Karpas-422 (cell line): ENCODE data around the gene GRID2IP. TPM values are rescaled to one million over a fixed set of nuclear protein-coding genes. Genes with fewer than 3 reads are reported as not detected.

ENCODE experiments used
- DNase-seq: peaks from one replicate; pipeline ENCODE4 v3.0.0-alpha.2; 2015
- H2AFZ ChIP-seq: fragments of 200-600 bp; sonication (generic); 2 replicates; pipeline ENCODE4 v1.6.1; 2014; ENCODE audit warnings: antibody characterized with exemption, low read length, mixed read lengths
- H3K27ac ChIP-seq: fragments of 200-600 bp; sonication (generic); 2 replicates; pipeline ENCODE4 v1.5.1; 2014; ENCODE audit warnings: mild to moderate bottlenecking, low read length, moderate library complexity
- H3K27me3 ChIP-seq: fragments of 200-600 bp; sonication (generic); 2 replicates; pipeline ENCODE4 v1.6.1; 2014; ENCODE audit warnings: low read length, mixed read lengths
- H3K36me3 ChIP-seq: fragments of 200-600 bp; sonication (generic); 2 replicates; pipeline ENCODE4 v1.6.1; 2014; ENCODE audit warnings: low read length, mixed read lengths; ENCODE audit not compliant: insufficient read depth
- H3K4me1 ChIP-seq: fragments of 200-600 bp; sonication (generic); 2 replicates; pipeline ENCODE4 v1.6.1; 2014; ENCODE audit warnings: mild to moderate bottlenecking, low read length, mixed read lengths
- H3K4me2 ChIP-seq: fragments of 200-600 bp; sonication (generic); 2 replicates; pipeline ENCODE4 v1.6.1; 2014; ENCODE audit warnings: low read length, low read depth, mild to moderate bottlenecking; ENCODE audit not compliant: poor library complexity, severe bottlenecking
- H3K4me3 ChIP-seq: fragments of 200-600 bp; sonication (generic); 2 replicates; pipeline ENCODE4 v1.5.1; 2014; ENCODE audit warnings: mild to moderate bottlenecking, antibody characterized with exemption, low read length, mixed read lengths
- H3K79me2 ChIP-seq: fragments of 200-600 bp; sonication (generic); 2 replicates; pipeline ENCODE4 v1.6.1; 2014; ENCODE audit warnings: mild to moderate bottlenecking, low read length, mixed read lengths
- H3K9ac ChIP-seq: fragments of 200-600 bp; sonication (generic); 2 replicates; pipeline ENCODE4 v1.6.0; 2014; ENCODE audit warnings: low read length
- H3K9me2 ChIP-seq: fragments of 200-600 bp; sonication (generic), shearing (Covaris generic); replicated peaks from 2 replicates; pipeline ENCODE4 v1.6.0; 2014; ENCODE audit warnings: mild to moderate bottlenecking, low read length, moderate library complexity; ENCODE audit not compliant: insufficient read depth
- H3K9me3 ChIP-seq: fragments of 300-700, 200-600 bp; sonication (generic); 2 replicates; pipeline ENCODE4 v1.6.1; 2014; ENCODE audit warnings: low read length, mixed read lengths
- H4K20me1 ChIP-seq: fragments of 200-600 bp; sonication (generic); 2 replicates; pipeline ENCODE4 v1.6.1; 2014; ENCODE audit warnings: mild to moderate bottlenecking, antibody characterized with exemption, low read length, low read depth; ENCODE audit not compliant: insufficient read depth
- total RNA-seq: library from RNA; depleted of rRNA; stranded (reverse); fragments of >200 nt; shearing (Covaris generic); gene quantifications from 2 replicates; pipeline ENCODE4 v1.2.3, GENCODE V29; 2014; ENCODE audit warnings: low replicate concordance

Gene GRID2IP
- total RNA-seq, 1 experiment from 2014 or later = not detected

DNA sequence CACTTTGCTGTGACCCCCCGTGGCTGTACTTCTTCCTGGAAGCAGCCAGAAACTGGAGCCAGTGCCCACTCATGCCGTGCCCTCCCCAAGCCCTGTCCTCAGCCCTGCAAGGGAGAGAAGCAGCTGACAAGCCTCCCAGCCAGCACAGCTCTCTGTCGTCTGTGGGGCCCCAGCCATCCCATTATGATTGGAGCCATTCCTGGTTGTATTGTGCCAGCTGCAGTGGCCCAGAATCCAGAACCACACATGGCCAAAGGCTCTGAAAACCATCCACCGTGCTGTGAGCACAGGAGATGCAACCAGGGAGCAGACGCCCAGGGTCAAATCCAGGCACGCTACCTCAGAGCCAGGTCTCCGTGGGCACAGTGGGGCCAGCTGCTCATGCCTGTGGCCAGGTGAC is 18.7 kb downstream of the GRID2IP start:
- no peaks in the 10 kb centered on the region for H4K20me1 ChIP-seq
- H3K36me3 ChIP-seq = no peaks in the 10 kb centered on the region
- no peak overlapping the region for H3K4me2 ChIP-seq
- H3K4me3 ChIP-seq = no peak overlapping the region
- H3K9ac ChIP-seq = no peak overlapping the region
- no peak overlapping the region for H3K27ac ChIP-seq
- no peaks in the 10 kb centered on the region for H3K9me3 ChIP-seq
- H3K4me1 ChIP-seq = no peaks in the 10 kb centered on the region
- H3K79me2 ChIP-seq = no peaks in the 10 kb centered on the region
- no peak overlapping the region for H2AFZ ChIP-seq
- H3K9me2 ChIP-seq = no peaks in the 10 kb centered on the region
- H3K27me3 ChIP-seq = no peaks in the 10 kb centered on the region
- no peak for DNase-seq

DNA sequence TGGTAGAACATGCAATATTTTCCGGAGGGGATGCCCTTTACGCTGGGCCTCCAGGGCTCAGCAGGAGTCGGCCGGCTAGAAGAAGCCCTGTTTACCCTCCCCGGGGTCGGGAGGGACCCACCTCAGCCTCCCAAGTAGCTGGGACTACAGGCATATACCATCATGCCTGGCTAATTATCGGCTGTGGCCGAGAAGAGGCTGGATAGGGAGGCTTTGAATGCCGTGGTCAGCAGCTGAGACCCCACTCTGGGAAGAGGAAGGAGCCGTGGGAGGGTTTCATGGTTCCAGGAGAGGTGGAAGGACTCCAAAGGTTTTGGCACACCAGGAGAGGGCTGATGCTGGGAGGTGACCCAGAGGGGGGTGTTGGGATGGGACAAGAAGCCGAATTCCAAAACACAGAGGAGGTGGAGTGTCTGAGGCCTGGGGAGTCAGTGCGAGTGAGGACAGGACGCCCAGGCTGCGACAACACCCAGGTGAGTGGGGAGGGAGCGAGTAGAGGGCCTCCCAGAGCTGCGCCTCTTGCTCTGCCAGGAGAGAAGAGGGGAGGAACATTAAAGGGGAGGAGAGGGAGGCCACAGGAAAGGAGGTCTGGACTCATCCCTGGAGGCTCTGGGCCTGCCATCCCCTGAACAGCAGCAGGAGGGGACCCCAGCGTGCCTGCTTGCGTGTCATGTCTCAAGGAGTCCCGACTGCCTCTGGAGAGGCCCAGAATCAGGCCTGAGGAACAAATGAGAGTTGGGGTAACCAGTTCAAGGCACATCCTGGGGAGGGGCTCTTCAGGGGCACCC is 19.6 kb downstream of the GRID2IP start:
- no peaks in the 10 kb centered on the region for H3K9me2 ChIP-seq
- H3K79me2 ChIP-seq = no peaks in the 10 kb centered on the region
- no peaks in the 10 kb centered on the region for H3K4me1 ChIP-seq
- no peak for DNase-seq
- no peak overlapping the region for H3K4me2 ChIP-seq
- H2AFZ ChIP-seq = no peak overlapping the region
- no peaks in the 10 kb centered on the region for H3K9me3 ChIP-seq
- no peak overlapping the region for H3K9ac ChIP-seq
- H4K20me1 ChIP-seq = no peaks in the 10 kb centered on the region
- H3K27ac ChIP-seq = no peak overlapping the region
- H3K27me3 ChIP-seq = no peaks in the 10 kb centered on the region
- no peaks in the 10 kb centered on the region for H3K36me3 ChIP-seq
- H3K4me3 ChIP-seq = no peak overlapping the region

DNA sequence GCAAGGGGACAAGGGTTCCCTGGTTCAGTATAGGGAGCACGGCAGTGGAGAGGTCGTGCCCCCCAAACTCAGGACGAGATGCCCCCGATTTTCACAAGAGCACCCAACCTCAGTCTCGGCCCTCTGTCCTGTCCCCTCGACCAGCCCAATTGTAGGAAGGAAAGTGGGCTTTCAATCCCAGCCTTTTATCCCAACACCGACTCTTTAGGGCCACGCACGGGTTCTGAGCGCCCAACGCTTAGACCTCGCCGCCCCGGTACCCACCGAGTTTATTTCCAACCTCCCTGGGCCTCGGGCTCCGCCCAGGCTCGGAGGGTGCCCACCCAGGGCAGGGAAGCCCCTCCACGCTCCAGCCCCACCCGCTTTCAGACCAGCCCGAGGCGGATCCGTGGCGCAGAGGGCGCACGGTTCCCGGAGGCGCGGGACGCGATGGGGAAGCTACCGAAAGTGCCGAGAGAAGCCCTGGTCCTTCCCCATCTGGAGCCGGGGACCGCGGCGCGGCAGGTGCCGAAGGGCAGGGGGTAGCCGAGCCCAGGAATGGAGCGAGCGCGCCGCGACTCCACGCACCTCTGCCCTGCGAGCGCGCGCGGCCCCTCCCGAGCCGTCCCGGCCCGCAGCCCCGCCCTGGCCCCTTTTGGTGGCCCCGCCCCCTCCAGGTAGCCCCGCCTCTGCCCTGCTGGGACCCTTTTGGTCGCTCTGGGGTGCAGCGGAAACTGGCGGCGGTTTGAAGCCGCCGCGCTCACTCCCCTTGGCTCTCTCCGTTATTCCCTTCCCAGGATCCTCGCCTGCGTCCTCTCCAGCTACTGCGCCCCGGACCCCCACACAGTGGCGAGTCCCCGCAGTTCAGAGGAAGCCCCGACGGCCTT is 20.4 kb downstream of the GRID2IP start:
- no peak overlapping the region for H3K27ac ChIP-seq
- H3K4me1 ChIP-seq = no peaks in the 10 kb centered on the region
- H3K4me2 ChIP-seq = peak overlapping the region; percentile 56
- H3K9ac ChIP-seq = 0 out of 2 replicates have a peak overlapping the region, but pooled peaks have one; percentile 24
- no peaks in the 10 kb centered on the region for H3K9me3 ChIP-seq
- no peaks in the 10 kb centered on the region for H4K20me1 ChIP-seq
- H3K36me3 ChIP-seq = no peaks in the 10 kb centered on the region
- peak; percentile 68 for DNase-seq
- H3K27me3 ChIP-seq = no peaks in the 10 kb centered on the region
- no peaks in the 10 kb centered on the region for H3K9me2 ChIP-seq
- no peak overlapping the region for H2AFZ ChIP-seq
- H3K4me3 ChIP-seq = peak overlapping the region; percentile 48; the same call in 1 of the 2 replicates
- H3K79me2 ChIP-seq = no peaks in the 10 kb centered on the region

DNA sequence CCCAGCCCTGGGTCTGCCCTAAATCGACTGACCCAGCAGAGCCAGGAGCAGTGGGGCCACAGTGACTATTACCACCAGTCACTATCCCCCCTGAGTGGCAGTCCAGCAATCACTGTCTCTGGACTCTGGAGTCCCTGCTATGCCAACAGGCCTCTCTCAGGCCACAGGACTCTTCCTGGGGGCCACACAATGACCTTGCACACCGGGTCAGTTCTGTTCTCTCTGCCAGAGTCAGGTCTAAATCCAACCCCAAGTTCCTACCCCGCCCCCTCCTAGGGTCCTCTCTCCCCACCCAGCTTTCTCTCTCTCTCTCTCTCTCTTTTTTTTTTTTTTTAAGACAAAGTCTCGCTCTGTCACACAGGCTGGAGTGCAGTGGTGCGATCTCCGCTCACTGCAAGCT is 21.6 kb downstream of the GRID2IP start:
- H3K4me2 ChIP-seq = no peak overlapping the region
- H2AFZ ChIP-seq = no peak overlapping the region
- H3K9me3 ChIP-seq = no peaks in the 10 kb centered on the region
- H3K36me3 ChIP-seq = no peaks in the 10 kb centered on the region
- no peaks in the 10 kb centered on the region for H3K79me2 ChIP-seq
- H3K27ac ChIP-seq = no peak overlapping the region
- H3K27me3 ChIP-seq = no peaks in the 10 kb centered on the region
- no peaks in the 10 kb centered on the region for H3K9me2 ChIP-seq
- H4K20me1 ChIP-seq = no peaks in the 10 kb centered on the region
- no peaks in the 10 kb centered on the region for H3K4me1 ChIP-seq
- no peak for DNase-seq
- no peak overlapping the region for H3K4me3 ChIP-seq
- no peak overlapping the region for H3K9ac ChIP-seq

DNA sequence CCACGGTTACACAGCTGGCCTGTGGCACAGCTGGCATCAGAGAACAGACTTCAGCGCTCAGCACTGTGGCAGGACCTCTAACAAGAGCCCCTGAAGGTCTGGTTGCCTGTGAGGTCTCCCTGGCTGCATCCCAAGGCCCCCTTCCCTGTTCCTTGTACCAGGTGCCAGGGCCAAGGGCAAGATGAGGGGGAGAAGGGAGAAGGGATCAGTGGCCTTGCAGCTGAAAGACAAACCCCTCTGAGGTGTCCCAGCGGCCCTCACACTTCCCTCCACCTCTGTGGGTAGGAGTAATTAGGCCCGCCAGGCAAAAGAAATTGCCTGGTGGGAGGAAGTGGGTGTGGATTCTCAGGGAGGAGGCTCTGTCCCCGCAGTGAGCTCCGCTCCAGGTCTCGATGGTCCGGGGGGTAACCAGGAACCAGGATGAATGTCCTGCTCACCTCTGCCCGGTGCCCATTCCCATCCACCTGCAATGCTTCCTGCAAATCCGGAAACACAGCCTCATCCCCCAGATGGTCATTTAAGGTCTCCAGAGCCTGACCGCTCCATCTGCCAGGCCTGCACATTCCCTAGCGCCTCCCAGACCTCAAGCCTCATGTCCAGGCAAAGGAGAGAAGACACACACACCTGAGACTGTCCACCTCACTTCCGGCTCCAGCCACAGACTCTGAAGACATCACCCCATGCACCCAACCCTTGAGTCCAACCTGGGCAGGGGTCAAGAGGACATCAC is 22.7 kb downstream of the GRID2IP start:
- no peaks in the 10 kb centered on the region for H3K27me3 ChIP-seq
- no peaks in the 10 kb centered on the region for H4K20me1 ChIP-seq

DNA sequence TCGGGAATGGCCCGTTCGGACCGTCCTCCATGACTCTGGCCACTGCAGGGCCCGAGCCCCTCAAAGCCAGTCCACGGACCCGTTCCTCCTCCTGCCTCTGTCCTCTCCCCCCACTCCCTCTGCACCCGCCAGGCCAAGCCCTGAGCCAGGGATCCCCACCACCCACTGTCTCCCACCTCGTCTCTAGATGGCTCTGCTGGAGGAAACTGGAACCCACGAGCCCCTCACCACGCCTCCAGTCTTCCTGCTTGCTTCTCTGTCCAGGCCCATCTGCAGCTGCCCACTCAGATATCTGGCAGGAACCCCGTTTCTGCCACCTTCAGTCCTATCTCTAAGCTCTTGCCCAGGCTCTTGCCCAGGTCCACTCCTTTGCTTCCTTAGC is 24.3 kb downstream of the GRID2IP start:
- no peak overlapping the region for H3K9ac ChIP-seq
- no peaks in the 10 kb centered on the region for H4K20me1 ChIP-seq
- H3K36me3 ChIP-seq = no peaks in the 10 kb centered on the region
- H3K4me3 ChIP-seq = no peak overlapping the region
- no peaks in the 10 kb centered on the region for H3K9me2 ChIP-seq
- H3K79me2 ChIP-seq = no peaks in the 10 kb centered on the region
- no peaks in the 10 kb centered on the region for H3K9me3 ChIP-seq
- DNase-seq = no peak
- no peaks in the 10 kb centered on the region for H3K27me3 ChIP-seq
- H3K27ac ChIP-seq = no peak overlapping the region
- H2AFZ ChIP-seq = no peak overlapping the region
- no peaks in the 10 kb centered on the region for H3K4me1 ChIP-seq
- H3K4me2 ChIP-seq = no peak overlapping the region

More for the DNA sequence above, 22.7 kb downstream of the GRID2IP start:
- Histone ChIP-seq H3K36me3 (no peaks in the 10 kb centered on the region), H3K4me2 (no peak overlapping the region), H3K9me2 (no peaks in the 10 kb centered on the region), H3K4me1 (no peaks in the 10 kb centered on the region), H3K9me3 (no peaks in the 10 kb centered on the region), H3K79me2 (no peaks in the 10 kb centered on the region), H3K9ac (no peak overlapping the region), H3K4me3 (no peak overlapping the region), H3K27ac (no peak overlapping the region), H2AFZ (no peak overlapping the region)
- no peak for DNase-seq

DNA sequence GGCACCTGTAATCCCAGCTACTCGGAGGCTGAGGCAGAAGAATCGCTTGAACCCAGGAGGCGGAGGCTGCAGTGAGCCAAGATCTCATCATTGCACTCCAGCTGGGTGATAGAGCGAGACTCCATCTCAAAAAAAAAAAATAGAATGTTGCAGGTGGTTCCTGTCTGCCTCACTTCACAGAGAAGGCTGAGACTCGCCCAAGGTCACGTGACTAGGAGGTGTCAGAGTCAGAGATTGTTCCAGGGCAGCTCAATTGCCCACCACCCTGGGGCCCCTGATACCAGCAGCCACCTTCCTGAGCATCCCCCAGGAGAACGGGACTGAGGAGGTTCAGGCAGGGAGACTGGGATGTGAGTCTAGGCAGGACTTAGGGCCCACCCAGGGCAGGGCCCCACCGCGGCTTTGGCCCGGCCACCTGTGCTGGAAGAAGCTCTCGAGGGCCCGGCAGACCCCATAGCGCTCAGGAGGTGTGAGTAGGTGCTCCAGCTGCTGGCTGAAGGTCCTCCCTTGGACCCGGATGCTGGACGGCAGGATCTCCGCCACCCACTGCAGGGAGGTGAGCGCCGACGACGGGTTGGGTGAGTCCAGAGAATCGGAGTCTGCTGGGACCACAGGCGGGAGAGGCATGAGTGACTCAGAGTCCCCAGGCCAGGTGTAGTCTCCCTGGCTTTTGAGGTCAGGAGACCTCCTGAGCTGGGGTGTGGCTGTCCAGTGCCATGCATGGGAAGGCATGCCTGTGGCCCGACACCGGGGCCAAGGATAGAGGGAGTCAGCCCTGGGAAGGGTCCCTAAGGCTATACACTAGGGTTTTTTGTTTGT is 30.9 kb downstream of the GRID2IP start:
- Histone ChIP-seq H3K36me3 (no peaks in the 10 kb centered on the region), H4K20me1 (no peaks in the 10 kb centered on the region), H3K4me3 (no peak overlapping the region), H3K4me1 (peaks cover 4% of the 10 kb centered on the region), H3K79me2 (no peaks in the 10 kb centered on the region), H3K9me2 (no peaks in the 10 kb centered on the region), H2AFZ (no peak overlapping the region), H3K9me3 (no peaks in the 10 kb centered on the region), H3K27ac (no peak overlapping the region), H3K27me3 (no peaks in the 10 kb centered on the region), H3K9ac (no peak overlapping the region), H3K4me2 (no peak overlapping the region)
- DNase-seq = no peak
